ENCODE measurements around the gene SYNGR3. TPM values are rescaled to one million over a fixed set of nuclear protein-coding genes. Genes with fewer than 3 reads are reported as not detected.
"Not testable (repeated sequence)": the region's sequence is repeated elsewhere in the genome, so short reads cannot be mapped to it uniquely, and the experiment has no call there.

SYNGR3 gene
- total RNA-seq, 1 donor from 2014 or later: 2.1 TPM

GRCh38 chr16:1958715-1959268 lies 31.0 kb upstream of the SYNGR3 start:
- H3K4me3 Mint-ChIP-seq: peak overlapping the region; percentile 90
- no peak for DNase-seq (ENCODE audit: low read depth, low spot score)
- H3K4me1 Mint-ChIP-seq: peaks cover 38% of the 10 kb centered on the region
- no peak for TF ChIP-seq CTCF (conservative IDR thresholded peaks at IDR 0.05)
- H3K9me3 Mint-ChIP-seq: no peaks in the 10 kb centered on the region
- peaks cover 20% of the 10 kb centered on the region for H3K36me3 Mint-ChIP-seq (ENCODE audit: low read depth)
- H3K27ac Mint-ChIP-seq (ENCODE audit: unreplicated experiment): peak overlapping the region; percentile 93
- peaks cover 10% of the 10 kb centered on the region for H3K27me3 Mint-ChIP-seq (ENCODE audit: low read depth)

GRCh38 chr16:1959269-1960039 lies 30.3 kb upstream of the SYNGR3 start, which contains the start of gene NDUFB10:
TSS of gene NDUFB10 (plus strand) at chr16:1959538. CDS start at chr16:1959625, 87 bp downstream.
- Mint-ChIP-seq H3K4me3 (peak within 1 kb of the TSS; percentile 90), H3K4me1 (peaks cover 42% of the 10 kb centered on the region), H3K27ac (ENCODE audit: unreplicated experiment) (peak within 1 kb of the TSS; percentile 93), H3K27me3 (ENCODE audit: low read depth) (peaks cover 10% of the 10 kb centered on the region), H3K9me3 (no peaks in the 10 kb centered on the region), H3K36me3 (ENCODE audit: low read depth) (peaks cover 25% of the 10 kb centered on the region)
- TF ChIP-seq CTCF (conservative IDR thresholded peaks at IDR 0.05): peak; percentile 65
- DNase-seq (ENCODE audit: low read depth, low spot score): peak; percentile 95

- no peak for TF ChIP-seq CTCF (conservative IDR thresholded peaks at IDR 0.05)
- H3K27ac Mint-ChIP-seq (ENCODE audit: unreplicated experiment): no peak overlapping the region
- DNase-seq (ENCODE audit: low read depth, low spot score): no peak
- H3K4me1 Mint-ChIP-seq: peaks cover 48% of the 10 kb centered on the region
- peaks cover 29% of the 10 kb centered on the region for H3K36me3 Mint-ChIP-seq (ENCODE audit: low read depth)
- peak overlapping the region; percentile 90 for H3K4me3 Mint-ChIP-seq
- H3K9me3 Mint-ChIP-seq: no peaks in the 10 kb centered on the region
- H3K27me3 Mint-ChIP-seq (ENCODE audit: low read depth): peaks cover 15% of the 10 kb centered on the region
Observed at GRCh38 chr16:1960665-1961630, 28.8 kb upstream of the SYNGR3 start.

- H3K27ac Mint-ChIP-seq (ENCODE audit: unreplicated experiment): no peak overlapping the region
- DNase-seq (ENCODE audit: low read depth, low spot score): no peak
- H3K36me3 Mint-ChIP-seq (ENCODE audit: low read depth): peaks cover 29% of the 10 kb centered on the region
- H3K9me3 Mint-ChIP-seq: no peaks in the 10 kb centered on the region
- H3K4me3 Mint-ChIP-seq: peak overlapping the region; percentile 92
- peaks cover 15% of the 10 kb centered on the region for H3K27me3 Mint-ChIP-seq (ENCODE audit: low read depth)
- no peak for TF ChIP-seq CTCF (conservative IDR thresholded peaks at IDR 0.05)
- H3K4me1 Mint-ChIP-seq: peaks cover 48% of the 10 kb centered on the region
Observed at GRCh38 chr16:1961651-1962067, 28.1 kb upstream of the SYNGR3 start.

- peak overlapping the region; percentile 96 for H3K27ac Mint-ChIP-seq (ENCODE audit: unreplicated experiment)
- peaks cover 48% of the 10 kb centered on the region for H3K4me1 Mint-ChIP-seq
- peak overlapping the region; percentile 92 for H3K4me3 Mint-ChIP-seq
- not testable (repeated sequence) for DNase-seq (ENCODE audit: low read depth, low spot score); H3K9me3 Mint-ChIP-seq
- H3K27me3 Mint-ChIP-seq (ENCODE audit: low read depth): peaks cover 15% of the 10 kb centered on the region
- H3K36me3 Mint-ChIP-seq (ENCODE audit: low read depth): peaks cover 29% of the 10 kb centered on the region
Observed at GRCh38 chr16:1962161-1963153, 27.3 kb upstream of the SYNGR3 start.

Measured in neural crest cell (in vitro differentiated cells).